Cerebellar nuclear complex (tissue), 1 donor: ENCODE results near the gene KIAA0232.

Experiments
- DNase-seq, 2 experiments: peaks; one replicate each; lab custom pipeline; 2025; lab: John Stamatoyannopoulos, UW

The KIAA0232 gene

DNA sequence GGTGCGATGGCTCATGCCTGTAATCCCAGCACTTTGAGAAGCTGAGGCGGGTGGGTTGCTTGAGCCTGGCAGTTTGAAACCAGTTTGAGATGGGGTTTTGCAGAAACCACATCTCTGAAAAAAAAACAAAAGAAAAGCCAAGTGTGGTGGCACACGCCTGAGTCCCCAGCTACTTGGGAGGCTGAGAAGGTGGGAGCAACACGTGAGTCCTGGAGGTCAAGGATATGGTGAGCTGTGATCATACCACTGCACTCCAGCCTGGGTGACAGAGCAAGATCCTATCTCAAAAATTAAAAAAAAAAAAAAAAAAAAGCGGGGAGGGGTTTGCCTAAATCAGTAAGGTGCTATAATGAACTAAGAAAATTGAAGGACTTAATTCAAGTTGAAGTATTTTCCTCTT is 68.9 kb downstream of the KIAA0232 start:
- DNase-seq = no peak

DNA sequence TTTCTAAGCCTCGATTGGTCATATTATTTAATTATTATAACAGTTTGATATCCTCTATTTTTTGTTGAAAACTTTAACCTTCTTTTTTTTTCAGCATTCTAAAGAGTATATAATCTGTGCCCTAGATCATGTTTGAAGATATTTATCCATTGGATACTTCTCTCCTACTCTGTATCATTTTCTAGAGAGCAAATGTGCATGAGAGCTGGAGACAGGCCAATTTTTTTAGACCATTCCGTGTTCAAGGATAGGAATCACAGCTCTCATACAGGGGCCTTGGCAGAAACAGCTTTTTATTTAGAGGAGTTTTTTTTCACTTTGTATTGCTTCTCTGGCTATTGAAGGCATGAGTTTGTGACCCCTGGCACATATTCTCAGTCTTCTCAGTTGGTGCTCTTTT is 69.4 kb downstream of the KIAA0232 start:
- DNase-seq = no peak

DNA sequence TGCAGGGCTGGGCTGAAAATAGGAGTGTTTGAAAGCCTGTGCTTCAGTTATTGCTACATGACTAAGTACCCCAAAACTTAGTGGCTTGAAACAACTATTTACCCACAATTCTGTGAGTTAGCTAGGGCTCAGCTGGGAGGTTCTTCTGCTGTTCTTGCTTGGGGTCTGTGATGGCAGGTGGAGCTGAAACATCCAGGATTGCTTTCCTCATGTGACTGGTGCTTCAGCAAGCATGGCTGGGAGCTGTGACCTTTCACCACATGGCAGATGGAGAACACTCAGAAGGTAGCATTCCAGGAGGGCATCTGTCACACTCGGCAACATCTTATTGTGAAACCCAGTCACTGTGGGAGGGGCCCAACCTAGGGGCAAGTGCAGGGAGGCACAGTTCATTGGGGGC is 70.1 kb downstream of the KIAA0232 start:
- no peak for DNase-seq

DNA sequence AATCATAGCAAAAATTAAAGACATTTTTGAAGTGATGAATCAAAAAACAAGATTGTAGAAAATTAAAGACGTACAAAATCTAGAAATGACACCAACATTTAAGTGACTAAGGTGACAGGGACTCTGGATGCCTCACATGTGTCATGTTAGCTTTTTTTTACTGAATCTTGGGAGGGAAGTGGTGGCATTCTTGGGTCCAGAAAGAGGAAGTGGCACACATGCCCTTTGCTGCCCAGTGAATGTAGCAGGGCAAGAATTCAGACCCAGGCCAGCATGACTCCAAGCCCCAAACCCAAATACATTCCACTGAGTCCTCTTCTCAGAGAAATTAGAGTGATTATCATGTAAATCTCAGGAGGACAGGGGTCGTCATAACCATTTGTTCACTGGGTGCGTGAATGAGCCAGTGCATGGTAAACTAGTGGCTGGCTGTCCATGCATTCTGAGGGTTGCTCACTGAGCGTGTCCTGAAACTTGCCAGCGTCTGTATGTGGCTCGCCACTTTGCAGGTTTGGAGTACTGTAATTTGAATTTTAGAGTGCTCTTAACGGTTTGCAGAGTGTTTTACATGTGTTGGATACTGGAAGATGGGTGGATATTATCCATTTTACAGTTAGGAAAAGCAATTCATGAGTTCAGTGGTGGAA is 71.7 kb downstream of the KIAA0232 start:
- no peak for DNase-seq

DNA sequence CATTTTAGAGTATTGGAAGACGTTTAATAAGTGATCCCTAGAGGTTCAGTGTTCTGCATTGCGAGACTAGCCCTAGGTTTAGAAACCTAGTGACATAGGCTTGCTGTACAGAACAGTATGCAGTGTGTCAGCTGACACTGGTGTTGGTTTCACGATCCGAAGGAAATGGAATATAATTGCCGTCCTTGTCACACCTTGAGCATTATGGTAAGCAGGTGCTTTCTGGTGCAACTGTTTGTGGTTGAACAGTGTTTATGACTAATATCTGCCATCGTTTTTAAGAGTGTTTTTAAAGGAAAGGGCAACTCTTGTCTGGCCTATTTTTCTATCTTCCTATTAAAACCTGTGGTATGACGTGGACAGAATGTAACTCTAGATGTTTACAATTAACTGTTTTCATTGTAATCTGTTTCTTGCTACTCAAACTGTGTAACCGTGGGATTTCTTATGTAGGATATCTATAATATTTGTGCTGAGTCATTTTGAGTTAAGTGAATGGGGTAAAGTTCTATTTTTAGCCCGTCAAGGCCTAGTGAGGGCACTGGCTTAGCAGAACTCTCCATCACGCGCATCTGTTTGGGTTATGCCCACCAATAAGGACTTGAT is 73.3 kb downstream of the KIAA0232 start:
- no peak for DNase-seq

DNA sequence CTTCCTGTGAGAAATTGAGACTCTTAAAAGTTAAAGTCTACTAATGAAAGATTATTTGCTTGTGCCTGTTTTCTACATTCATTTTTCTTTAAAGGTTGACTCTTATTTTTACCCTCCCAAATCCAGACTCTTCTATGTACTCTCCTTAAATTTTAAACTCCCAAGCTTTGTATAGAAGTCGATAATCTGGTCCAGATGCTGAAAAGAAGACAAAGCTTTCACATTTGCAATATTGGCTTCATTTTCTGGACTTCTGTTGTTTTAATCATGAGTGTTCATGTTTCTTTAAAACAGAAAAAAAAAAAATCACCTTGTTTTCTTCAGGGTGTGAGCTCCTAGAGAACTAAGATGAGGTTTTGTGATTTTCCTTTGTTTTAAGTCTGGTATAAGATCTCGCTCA is 73.9 kb downstream of the KIAA0232 start:
- no peak for DNase-seq

DNA sequence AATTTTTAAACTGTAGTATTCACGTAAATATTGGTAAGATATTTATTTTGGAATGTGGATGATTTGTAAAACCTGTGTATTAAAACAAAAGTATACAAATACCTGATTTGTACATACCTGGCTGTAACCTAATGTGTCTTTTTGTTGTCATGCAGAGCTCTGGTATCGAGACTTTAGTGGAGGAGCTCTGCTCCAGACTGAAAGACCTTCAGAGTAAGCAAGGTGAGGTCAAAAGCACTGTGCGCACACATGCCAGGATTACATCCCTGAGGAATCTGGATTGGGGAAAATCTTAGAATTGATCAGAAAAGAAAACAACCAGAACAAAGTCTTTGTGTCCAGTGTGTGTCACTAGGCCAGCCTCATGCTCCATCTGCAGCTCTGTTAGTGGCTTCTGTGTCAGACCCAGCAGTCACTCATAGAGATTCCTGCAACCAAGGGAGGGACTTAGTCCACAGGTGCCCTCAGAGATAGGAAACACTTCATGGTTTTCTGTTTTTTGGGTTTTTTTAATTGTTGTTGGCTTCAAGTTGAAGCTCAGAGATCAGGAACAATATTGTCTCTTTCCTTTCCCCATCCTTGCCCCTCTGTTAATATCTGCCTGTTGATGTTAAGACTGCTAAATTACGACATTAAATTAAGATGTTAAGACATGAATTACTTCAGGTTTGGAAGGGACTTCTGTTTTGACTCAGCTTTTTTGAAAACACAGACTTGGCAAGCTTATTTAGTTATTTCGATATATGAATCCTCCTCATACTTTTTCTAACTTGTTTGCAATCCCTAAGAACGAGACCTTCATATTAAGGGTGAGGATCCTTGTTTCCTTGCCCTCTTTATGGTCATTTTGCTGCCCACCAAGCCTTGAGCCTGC is 74.7 kb downstream of the KIAA0232 start:
- no peak for DNase-seq

DNA sequence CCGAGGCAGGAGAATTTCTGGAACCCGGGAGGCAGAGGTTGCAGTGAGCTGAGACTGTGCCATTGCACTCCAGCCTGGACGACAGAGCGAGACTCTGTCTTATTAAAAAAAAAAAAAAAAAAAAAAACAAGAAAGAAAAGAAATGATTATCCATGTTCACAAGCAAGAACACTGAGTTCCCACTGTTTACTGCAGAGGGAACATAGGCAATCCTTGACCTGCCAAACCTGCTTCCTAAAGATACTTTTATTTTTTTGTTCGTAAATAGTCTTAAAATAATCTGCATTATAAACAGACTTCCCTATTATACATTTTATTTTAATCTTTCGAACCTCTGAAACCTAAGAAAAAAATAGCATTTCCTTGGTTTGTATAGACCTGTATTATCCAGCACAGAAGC is 76.5 kb downstream of the KIAA0232 start:
- no peak for DNase-seq

DNA sequence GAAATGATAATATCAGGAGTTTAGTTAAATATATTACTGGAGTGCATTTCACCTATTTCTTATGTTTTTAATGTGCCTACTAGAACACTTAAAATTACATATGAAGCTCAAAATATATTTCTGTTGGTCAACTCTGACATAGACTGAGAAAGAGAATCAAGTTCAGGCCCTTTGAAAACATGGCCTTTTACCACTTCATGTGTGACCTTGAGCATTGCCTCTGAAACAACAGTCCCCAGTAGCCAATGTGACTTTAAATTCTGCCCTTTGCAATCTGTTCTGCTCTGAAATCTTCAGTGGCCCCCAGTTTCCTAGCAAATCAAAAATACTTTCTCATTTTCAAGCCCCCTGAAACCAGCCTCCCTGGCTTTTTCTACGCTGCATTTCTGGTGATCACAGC is 77.0 kb downstream of the KIAA0232 start:
- DNase-seq = no peak

DNA sequence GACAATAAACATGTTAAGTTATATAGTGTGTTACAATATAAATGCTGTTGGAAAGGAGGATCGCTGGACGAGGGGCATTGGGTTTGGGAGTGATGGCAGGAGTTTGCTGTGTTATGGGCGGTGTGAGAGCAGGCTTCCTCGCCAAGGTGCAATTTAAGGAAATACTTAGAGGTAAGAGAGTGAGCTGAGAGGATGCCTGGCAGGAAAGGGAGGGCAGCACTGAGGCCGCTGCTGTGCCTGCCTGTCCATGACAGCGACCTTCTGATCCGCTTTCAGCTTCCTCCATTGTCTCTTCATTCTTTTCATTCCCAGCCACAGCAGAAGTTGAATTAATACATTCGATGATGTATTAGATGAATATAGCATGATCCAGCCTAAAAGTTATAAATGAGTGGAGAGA is 85.9 kb downstream of the KIAA0232 start:
- DNase-seq = no peak

DNA sequence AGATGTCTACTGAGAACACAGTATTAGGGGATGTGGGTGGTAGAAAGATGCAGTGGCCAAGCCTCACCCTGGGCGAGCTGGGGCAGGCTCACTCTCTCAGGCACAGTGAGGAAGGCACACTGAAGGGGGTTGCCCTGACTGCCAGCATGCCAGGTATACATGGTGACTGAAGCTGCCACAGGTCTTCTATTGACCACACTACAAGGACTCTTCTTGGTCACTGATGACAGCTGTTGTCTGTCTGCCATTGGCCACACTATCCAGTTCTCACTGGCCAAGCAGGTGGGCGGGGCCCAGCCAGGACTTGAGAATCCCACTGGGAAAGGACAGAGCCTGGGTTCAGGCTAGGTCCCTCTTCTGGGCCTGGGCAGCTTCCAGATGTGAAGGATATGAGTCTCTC is 87.4 kb downstream of the KIAA0232 start:
- no peak for DNase-seq

DNA sequence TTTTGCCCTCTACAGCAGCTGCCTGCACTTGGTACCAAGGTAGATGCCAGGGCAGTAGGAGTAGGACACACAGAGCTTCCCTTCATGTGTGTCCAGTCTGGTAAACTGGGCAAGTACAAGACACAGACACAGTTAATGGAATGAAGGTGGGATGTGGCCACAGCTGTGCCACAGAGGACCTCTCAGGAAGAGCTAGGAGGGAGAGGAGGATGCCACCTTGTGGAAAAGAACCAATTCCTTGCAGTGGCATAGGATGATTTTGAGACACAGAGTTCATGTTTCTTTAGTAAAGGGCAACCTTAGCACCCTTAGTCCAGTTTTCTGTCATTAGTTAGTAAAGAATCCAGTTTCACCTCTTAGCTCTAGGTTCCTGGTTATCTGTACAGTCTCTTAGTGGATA is 90.8 kb downstream of the KIAA0232 start:
- no peak for DNase-seq

DNA sequence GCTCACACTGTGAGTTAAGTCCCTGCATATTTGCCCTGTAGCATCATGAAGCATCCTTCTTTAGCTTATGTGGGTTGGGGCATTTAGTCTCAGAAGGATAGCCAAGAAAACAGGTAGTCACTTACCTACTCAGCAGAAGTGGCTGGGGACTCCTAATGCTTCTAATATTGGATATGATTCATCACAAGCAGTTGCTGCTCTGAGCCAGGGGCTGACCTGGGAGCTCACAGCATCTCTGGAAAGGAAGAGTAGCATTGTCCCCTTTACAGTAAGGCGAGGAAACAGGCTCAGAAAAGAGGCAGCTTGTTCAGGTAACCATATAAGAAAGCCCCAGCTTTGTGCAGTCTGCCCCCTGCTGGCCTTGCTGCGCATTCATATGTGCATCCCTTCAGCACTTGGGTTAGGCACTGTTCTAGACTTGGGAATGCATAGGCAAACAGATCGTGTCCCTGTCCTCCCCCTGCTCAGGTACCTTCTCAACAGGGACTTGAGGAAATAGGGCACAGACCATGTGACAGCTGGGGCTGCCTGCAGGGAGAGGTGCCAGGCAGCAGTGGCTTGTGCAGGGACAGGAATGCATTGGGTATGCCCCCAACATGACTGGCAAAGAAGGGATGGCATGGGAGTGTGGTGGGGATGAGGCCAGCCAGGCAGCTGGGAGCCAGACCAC is 91.4 kb downstream of the KIAA0232 start:
- DNase-seq = no peak

DNA sequence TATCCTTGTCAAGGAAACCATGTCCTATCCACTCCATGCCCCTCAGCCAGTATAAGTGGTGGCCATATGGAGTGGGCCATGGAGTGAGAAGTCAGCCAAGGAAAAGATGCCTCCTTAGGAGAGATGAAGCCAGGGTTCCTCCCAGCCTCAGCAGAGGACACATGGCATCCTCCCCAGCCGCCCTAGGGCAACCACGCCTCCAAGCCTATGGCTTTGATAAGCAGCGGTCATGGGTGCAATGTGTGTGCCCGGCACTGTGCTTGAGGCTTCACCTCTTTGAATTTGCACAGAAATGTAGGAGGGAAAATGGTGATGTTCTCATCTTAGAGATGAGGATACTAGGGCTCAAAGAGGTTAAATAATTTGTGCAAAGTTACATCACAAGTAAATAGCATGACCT is 92.5 kb downstream of the KIAA0232 start:
- no peak for DNase-seq

DNA sequence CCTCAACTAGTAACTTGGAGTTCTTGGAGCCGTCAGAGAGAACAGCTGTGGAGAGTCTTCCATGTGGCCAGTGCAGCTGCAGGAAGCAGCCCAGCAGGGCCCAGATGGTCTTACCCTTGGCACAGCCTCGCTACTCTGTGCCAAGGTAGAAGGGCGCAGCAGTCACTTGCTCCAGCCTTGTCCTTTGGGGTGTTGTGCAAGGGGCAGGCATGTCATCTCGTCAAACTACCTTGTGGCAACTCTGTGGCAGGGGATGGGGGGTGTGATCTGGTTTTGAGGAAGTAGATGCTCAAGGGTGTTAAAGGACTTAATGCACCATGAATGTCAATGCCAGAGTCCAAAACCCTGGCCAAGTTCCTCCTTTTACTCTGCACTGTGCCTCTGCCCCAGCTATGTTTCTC is 92.9 kb downstream of the KIAA0232 start:
- DNase-seq = no peak

DNA sequence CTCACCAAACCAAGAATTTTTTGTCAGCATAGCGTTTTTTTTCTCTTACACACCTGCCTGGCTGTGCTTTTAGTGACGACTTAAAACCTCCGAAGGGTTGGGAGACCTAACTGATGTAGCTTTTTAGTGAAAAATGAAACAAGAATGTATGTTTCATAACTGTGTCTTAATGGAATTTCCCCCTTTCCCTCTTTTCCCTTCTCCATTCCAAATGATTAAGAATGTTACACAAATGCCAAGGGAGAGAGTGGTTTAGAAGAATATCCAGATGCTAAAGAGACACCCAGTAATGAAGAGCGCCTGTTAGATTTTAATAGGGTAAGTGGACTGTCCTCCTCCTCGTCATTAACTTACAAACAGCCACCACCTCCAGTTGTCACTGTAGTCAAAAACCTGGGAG is 93.9 kb downstream of the KIAA0232 start:
- DNase-seq = no peak

DNA sequence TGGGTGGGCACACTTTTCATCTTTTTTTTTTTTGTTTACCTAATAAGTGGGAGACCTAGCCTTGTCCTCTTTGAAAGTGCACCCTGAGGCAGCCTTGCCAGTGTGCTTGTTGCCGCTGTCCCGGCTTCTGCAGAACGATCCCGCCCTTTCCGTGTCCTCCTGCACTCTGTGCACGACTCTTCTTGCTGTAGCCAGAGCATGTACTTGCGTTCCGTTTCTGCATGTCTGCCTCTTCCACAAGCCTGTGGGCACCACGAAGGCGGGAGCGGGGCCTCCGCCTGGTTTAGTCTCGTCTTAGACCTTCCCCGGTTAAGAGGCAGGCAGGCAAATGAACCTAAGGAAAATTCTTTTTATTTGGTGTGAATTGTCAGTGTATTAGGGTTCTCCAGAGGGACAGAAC is 94.5 kb downstream of the KIAA0232 start:
- DNase-seq = no peak

DNA sequence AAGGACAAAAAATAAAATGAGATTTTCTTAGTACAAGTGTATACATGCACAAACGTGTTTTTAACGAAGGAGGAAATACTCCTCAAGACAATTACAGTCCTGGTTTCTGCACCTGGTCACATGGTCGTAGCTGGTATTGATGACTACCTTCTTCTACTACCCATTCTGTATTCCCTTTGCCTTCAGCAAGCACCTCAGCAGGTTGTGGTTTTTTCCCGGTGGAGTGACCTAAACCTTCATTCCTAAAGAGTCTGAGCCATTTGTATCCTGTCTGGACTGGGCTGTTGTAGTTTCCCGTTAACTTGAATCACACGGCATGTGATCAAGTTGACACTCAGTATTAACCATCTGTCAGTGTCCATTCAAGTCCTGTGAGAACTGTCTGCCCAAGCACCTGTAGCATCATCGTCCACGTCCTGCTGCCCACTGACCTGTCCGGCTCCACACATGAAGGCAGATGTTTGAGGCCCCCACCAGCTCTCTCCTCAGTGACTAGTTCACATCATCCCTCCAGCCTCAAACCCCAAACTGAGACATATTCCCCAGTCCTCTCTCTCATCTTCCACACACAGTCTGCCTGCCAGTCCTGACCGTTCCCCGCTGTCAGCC is 96.0 kb downstream of the KIAA0232 start:
- no peak for DNase-seq

DNA sequence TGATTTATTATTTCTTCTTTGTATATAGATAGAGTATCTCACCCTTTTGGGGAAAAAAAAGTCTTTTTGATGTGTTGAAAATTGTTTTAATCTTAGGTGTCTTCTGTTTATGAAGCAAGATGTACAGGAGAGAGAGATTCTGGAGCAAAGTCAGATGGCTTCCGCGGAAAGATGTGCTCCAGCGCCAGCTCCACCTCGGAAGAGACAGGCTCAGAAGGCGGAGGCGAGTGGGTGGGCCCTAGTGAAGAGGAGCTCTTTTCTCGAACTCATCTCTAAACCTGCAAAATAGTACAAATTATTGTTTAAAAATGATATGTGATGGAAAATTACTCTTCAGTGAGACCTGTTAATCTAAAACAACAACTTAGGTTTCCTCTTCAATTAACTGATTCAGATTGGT is 98.2 kb downstream of the KIAA0232 start:
- no peak for DNase-seq

DNA sequence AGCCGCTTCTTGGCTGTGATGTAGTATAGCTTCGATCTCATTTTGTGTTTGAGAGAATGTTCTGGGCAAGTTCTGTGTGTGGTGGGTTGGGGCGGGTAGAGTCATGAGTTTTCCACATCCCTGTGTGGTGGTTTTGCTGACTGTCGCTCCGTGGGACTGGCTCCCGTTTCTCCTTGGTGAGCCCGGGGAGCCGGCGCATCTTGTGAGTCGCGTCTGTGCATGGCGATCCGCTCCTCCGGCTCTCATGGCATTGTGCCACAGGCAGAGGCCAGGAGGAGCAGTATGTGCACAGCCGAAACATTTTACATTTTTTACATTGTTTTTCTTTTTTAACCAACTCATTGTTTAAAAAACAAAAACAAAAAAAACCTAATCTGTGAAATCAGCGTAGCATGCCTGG is 99.4 kb downstream of the KIAA0232 start:
- DNase-seq = no peak

DNA sequence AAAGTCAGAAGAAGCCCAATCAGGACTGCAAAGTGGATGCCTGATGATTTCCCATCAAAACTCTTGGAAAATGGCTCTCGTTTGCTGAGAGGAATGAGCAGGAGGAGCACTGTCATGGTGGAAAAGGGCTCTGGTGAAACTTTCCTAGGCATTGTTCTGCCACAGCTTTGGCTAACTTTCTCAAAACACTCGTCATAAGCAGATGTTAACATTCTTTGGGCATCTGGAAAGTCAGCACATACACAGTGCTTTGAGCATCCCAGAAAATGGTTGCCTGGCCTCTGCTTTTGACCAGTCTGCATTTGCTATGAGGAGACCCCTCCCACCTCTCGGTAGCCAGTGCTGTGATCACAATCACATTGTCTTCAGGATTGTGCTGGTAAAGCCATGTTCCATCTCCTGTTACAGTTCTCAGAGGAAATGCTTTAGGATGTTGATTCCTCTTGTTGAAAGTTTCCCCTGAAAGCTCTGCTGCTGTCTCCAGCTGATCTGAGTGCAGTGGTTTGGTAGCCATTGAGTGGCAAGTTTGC is 101.9 kb downstream of the KIAA0232 start:
- no peak for DNase-seq

DNA sequence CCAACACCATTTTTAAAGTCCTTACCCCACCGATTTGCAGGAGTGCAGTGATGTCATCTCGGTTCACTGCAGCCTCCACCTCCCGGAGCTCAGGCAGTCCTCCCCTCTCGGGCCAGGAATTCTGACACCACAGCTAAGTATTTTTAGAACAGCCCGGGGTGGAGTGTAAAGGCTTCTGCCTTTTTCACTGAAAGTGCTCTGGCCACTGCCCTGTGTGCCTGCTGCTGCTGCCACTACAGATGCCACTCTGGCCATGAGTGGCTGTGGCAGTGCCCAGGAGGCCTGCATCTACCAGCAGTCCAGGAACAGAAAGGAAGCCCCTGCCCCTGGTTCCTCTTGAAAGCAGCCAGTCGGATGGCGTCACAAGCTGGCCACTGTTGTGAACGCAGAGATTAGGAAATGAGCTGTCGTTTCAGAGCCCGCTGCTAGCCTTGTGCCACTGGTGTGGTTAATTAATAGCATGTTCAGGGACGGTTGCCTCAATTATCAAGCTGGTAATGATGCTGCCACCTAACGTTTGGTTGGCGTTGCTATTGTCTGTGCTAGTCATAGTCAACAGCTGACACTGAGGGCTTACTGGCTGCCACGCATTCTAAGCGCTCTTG is 103.5 kb downstream of the KIAA0232 start:
- DNase-seq = peak in 1 of 2 experiments; percentile 63
